D721Med (cell line): ENCODE data around the gene TIMM44.

Experiments used
- DNase-seq: peaks from one replicate; pipeline ENCODE4 v3.0.0; 2011; ENCODE audit warnings: low spot score; ENCODE audit not compliant: insufficient read length
- FAIRE-seq: peaks from 2 replicates; lab custom pipeline; 2011; peaks lifted over from hg19 to GRCh38; lab: Jason Lieb, UNC
- CTCF ChIP-seq: IDR thresholded peaks from 2 replicates; pipeline ENCODE4 v1.5.1; 2012; ENCODE audit warnings: mild to moderate bottlenecking, control low read depth; ENCODE audit not compliant: insufficient read depth; ENCODE audit errors: missing control alignments

The TIMM44 gene

GRCh38 chr19:7947939-7948338 is 4.5 kb upstream of the TIMM44 start:
- no peak for FAIRE-seq
- no peak for TF ChIP-seq CTCF
- DNase-seq: no peak

GRCh38 chr19:7944177-7944761 is 803 bp upstream of the TIMM44 start:
- no peak for DNase-seq
- peak; percentile 73 for TF ChIP-seq CTCF
- FAIRE-seq: no peak

- no peak for DNase-seq
- no peak for FAIRE-seq
- no peak for TF ChIP-seq CTCF
Measured at GRCh38 chr19:7942981-7943443, 454 bp downstream of the TIMM44 start.

- DNase-seq (no peak), FAIRE-seq (no peak)
- TF ChIP-seq CTCF: no peak
Measured at GRCh38 chr19:7941895-7942596, 1.4 kb downstream of the TIMM44 start.

GRCh38 chr19:7940841-7941240 is 2.6 kb downstream of the TIMM44 start:
- DNase-seq: no peak
- TF ChIP-seq CTCF: no peak
- no peak for FAIRE-seq

- no peak for FAIRE-seq
- no peak for DNase-seq
- TF ChIP-seq CTCF: no peak
Measured at GRCh38 chr19:7934766-7935165, 8.7 kb downstream of the TIMM44 start.
